Thyroid gland (tissue), 4 donors: ENCODE data around the gene PTPN4.

Source experiments
- CTCF ChIP-seq, 6 experiments: fragments of 200-600 bp in 3 of 6; fragments of 450-650 bp in 3 of 6; sonication (generic) in 3 of 6; IDR thresholded peaks; one replicate each; pipeline ENCODE4 v1.5.1; 2016 to 2019; ENCODE audit warnings: antibody characterized with exemption in 6 of 6, mild to moderate bottlenecking in 2 of 6, inconsistent platforms in 1 of 6, moderate library complexity in 1 of 6
- POLR2A ChIP-seq, 2 donors: fragments of 450-650 bp; IDR thresholded peaks; one replicate each; pipeline ENCODE4 v1.6.1; 2017; ENCODE audit warnings: antibody characterized with exemption in 2 of 2, mild to moderate bottlenecking in 2 of 2, moderate library complexity in 1 of 2

- TF ChIP-seq CTCF (IDR thresholded peaks at IDR 0.05) (no peak), POLR2A (IDR thresholded peaks at IDR 0.05) (no peak)
These were observed 12.7 kb upstream of the PTPN4 start for GRCh38 chr2:119746836-119747686.
